Colonic mucosa (tissue), 4 donors: ENCODE data around the gene PPFIA2. TPM values are rescaled to one million over a fixed set of nuclear protein-coding genes. Genes with fewer than 3 reads are reported as not detected.

Experiments
- DNase-seq: peaks from one replicate; pipeline ENCODE4 v3.0.0-alpha.2; 2020
- H3K27ac ChIP-seq: fragments of 200-600 bp; one replicate; pipeline ENCODE4 v1.8.0; 2021
- H3K27me3 ChIP-seq: fragments of 200-600 bp; one replicate; pipeline ENCODE4 v1.8.0; 2021
- H3K36me3 ChIP-seq: fragments of 200-600 bp; one replicate; pipeline ENCODE4 v1.8.0; 2021
- H3K4me1 ChIP-seq: fragments of 200-600 bp; one replicate; pipeline ENCODE4 v1.8.0; 2021; ENCODE audit warnings: mild to moderate bottlenecking
- H3K4me3 ChIP-seq: fragments of 200-600 bp; one replicate; pipeline ENCODE4 v1.8.0; 2021
- H3K9ac ChIP-seq, 2 donors: one replicate each; pipeline ENCODE4 v1.7.0; 2013; ENCODE audit warnings: control low read depth in 2 of 2, low read depth in 2 of 2, low read length in 2 of 2
- H3K9me3 ChIP-seq: fragments of 200-600 bp; one replicate; pipeline ENCODE4 v1.8.0; 2021
- intact Hi-C: fragments of 100-400 bp; cut with DNase I; formaldehyde crosslinking; loops from one replicate; pipeline ENCODE4 v1.14.1; 2022
- total RNA-seq, 2 donors: library from RNA; stranded (reverse); fragmentation: NEBNext Ultra II Directional in 1 of 2; extraction: Animal tissue kit (Norgen Biotek cat#: 25700) in 1 of 2; gene quantifications; one replicate each; pipeline ENCODE4 v1.2.1, GENCODE V29; 2021
- TF ChIP-seq, protein P1 (sequence below): fragments of 200-600 bp; IDR thresholded peaks from one replicate; pipeline ENCODE4 v1.8.0; 2022; ENCODE audit warnings: antibody characterized with exemption, mild to moderate bottlenecking
- donor health status: healthy.
- donor health status: DM: no; HTN: no; CAD: no.
- donor health status: DM: no; HTN: no; CAD: no.

PPFIA2 gene
- total RNA-seq, 2 donors from 2014 or later: 0.49 to 2.2 TPM

DNA sequence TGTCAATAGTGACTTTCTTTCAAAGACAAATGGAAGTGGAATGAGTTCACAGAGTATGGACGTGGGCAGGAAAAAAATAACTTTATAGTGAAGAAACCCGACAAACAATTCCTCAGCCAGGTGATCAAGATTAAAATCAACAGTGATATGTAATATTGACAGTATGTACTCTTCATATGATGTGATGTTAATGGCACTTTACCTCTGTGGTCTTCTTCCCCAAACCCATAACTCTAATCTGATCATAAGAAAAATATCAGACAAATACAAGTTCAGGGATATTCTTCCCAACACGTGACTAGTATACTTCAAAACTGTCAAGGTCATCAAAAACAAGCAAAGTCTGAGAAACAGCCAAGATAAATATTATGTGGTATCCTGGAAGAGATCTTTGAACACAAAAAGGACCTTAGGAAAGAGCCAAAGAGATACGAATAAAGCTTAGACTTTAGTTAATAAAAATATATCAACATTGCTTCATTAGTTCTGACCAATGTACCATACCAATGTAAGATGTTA, 215.5 kb downstream of the PPFIA2 start:
- Histone ChIP-seq H3K4me1 (no peaks in the 10 kb centered on the region), H3K9ac (no peak overlapping the region), H3K27me3 (no peaks in the 10 kb centered on the region), H3K4me3 (no peak overlapping the region), H3K9me3 (no peaks in the 10 kb centered on the region), H3K36me3 (no peaks in the 10 kb centered on the region), H3K27ac (no peak overlapping the region)
- intact Hi-C loops: no loop called here
- TF ChIP-seq, protein P1, sequence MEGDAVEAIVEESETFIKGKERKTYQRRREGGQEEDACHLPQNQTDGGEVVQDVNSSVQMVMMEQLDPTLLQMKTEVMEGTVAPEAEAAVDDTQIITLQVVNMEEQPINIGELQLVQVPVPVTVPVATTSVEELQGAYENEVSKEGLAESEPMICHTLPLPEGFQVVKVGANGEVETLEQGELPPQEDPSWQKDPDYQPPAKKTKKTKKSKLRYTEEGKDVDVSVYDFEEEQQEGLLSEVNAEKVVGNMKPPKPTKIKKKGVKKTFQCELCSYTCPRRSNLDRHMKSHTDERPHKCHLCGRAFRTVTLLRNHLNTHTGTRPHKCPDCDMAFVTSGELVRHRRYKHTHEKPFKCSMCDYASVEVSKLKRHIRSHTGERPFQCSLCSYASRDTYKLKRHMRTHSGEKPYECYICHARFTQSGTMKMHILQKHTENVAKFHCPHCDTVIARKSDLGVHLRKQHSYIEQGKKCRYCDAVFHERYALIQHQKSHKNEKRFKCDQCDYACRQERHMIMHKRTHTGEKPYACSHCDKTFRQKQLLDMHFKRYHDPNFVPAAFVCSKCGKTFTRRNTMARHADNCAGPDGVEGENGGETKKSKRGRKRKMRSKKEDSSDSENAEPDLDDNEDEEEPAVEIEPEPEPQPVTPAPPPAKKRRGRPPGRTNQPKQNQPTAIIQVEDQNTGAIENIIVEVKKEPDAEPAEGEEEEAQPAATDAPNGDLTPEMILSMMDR: no peak
- DNase-seq: no peak

DNA sequence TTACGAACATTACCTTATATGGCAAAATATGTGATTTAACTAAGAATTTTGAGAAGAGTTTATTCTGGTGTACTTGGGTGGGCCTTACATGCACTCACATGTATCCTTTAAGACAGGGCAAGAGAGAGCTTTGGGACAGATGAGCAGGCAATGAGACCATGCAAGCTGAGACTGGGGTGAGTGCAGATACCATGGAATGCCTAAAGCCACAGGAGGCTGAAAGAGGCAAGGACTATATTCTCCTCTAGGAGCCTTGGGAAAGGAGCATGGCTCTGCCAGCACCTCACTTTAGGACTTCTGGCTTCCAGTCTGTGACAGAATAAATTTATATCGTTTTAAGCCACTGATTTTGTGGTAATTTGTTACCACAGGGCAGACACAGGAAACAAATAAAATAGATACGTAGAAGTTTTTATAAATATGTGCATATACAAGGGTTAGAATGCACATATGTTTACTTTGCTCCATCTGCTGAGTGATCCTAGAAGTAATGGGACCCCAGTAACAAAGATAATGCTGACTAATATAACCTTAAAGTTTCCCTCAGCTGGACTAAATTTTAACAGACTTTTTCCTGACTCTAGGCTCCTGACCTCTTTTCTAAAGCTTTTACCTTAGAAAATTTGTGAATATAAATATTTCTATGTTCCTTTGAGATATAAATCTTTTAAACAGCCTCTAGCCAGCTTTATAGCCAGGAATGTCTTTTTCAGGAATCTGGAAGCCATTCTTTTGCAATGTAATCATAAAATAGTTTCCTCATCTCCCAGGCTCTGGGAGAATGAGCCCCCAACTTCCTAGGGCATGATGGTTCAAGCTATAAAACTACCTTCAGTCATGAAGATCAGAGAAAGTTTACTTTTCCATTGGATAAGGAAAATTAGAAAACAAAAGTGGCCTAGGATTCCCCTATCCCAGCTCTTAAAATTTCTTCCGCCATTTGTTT, 216.8 kb downstream of the PPFIA2 start:
- no peak overlapping the region for H3K4me3 ChIP-seq
- H3K27me3 ChIP-seq: no peaks in the 10 kb centered on the region
- H3K9ac ChIP-seq: no peak overlapping the region
- no peaks in the 10 kb centered on the region for H3K9me3 ChIP-seq
- no peak overlapping the region for H3K27ac ChIP-seq
- no peaks in the 10 kb centered on the region for H3K36me3 ChIP-seq
- intact Hi-C loops: no loop called here
- DNase-seq: no peak
- TF ChIP-seq, protein P1: no peak
- no peaks in the 10 kb centered on the region for H3K4me1 ChIP-seq

DNA sequence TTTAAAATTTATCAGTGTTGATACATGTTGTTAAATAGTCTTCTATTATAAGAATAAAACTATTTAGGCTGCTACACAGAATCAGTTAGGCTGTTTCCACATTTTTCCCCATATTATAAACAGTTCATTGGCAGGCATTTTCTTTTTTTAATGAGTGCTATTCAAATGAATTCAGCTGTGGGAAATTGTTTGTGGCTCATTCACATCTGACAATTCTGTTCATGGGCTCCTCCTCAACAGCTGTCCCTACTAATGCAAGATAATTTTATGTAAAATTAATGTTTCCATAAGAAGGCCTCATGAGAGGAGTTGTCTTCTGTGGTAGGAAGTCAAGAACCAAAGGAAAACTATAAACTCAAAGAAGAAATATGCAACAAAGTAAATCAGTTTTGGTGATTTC, 218.0 kb downstream of the PPFIA2 start:
- intact Hi-C loops: no loop called here
- no peaks in the 10 kb centered on the region for H3K4me1 ChIP-seq
- no peak for DNase-seq
- no peak overlapping the region for H3K4me3 ChIP-seq
- H3K9ac ChIP-seq: no peak overlapping the region
- H3K27me3 ChIP-seq: no peaks in the 10 kb centered on the region
- TF ChIP-seq, protein P1: no peak
- no peak overlapping the region for H3K27ac ChIP-seq
- H3K36me3 ChIP-seq: no peaks in the 10 kb centered on the region
- H3K9me3 ChIP-seq: no peaks in the 10 kb centered on the region

DNA sequence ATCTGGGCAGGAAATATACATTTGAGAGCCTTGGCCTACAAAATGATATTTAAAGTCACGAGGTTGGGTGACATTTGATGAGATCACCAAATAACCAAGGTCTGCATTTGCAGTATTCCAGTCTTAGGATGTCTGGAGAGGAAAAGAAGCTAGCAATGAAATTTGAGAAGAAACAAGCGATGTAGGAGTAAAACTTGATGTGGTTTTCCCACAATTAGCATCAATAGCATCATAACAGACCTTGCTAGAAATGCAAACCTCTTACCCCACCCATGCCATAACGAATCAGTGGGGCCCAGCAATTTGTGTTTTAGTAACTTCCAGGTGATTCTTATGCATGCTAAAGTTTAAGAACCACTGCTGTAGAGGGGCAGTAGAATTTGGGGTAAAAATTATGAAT, 219.9 kb downstream of the PPFIA2 start:
- H3K4me3 ChIP-seq: no peak overlapping the region
- intact Hi-C loops: no loop called here
- no peaks in the 10 kb centered on the region for H3K9me3 ChIP-seq
- no peak overlapping the region for H3K9ac ChIP-seq
- H3K4me1 ChIP-seq: no peaks in the 10 kb centered on the region
- H3K27me3 ChIP-seq: no peaks in the 10 kb centered on the region
- no peaks in the 10 kb centered on the region for H3K36me3 ChIP-seq
- no peak for DNase-seq
- TF ChIP-seq, protein P1: no peak
- no peak overlapping the region for H3K27ac ChIP-seq

DNA sequence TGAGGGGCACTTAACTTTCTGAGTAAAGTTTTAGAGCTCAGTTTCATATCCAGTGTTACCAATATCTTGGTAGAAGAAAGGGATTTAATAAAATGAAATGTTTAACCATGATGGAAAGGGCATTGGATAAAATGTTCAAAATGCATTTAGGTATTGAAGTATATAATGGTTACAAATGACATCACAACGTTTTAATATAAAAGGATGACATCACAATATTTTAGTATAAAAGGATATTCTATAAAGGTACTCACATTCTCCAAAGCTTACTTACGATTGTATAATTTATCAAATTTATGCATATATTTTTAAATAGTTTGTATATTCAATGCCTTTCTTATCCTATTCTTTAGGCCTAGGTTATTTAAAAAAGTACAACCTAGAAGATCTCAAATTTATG, 226.1 kb downstream of the PPFIA2 start:
- Histone ChIP-seq H3K4me3 (no peak overlapping the region), H3K9me3 (no peaks in the 10 kb centered on the region), H3K9ac (no peak overlapping the region), H3K27ac (no peak overlapping the region), H3K36me3 (no peaks in the 10 kb centered on the region), H3K4me1 (no peaks in the 10 kb centered on the region), H3K27me3 (no peaks in the 10 kb centered on the region)
- intact Hi-C loops: no loop called here
- TF ChIP-seq, protein P1: no peak
- DNase-seq: no peak
